Activated CD4-positive, CD25-positive, alpha-beta regulatory T cell treated with anti-CD3 and anti-CD28 coated beads, Interleukin-2, amount 50 U/mL, for 72 hours (primary cell): ENCODE results near the gene EPSTI1.
"Not testable (repeated sequence)": the region's sequence is repeated elsewhere in the genome, so short reads cannot be mapped to it uniquely, and the experiment has no call there.

Experiments used
- DNase-seq: peaks from one replicate; pipeline ENCODE4 v3.0.0; 2021

The EPSTI1 gene

GRCh38 chr13:42991898-42992763 lies at the start of gene EPSTI1:
EPSTI1 (minus strand) TSS chr13:42992241; CDS start chr13:42992165, 76 bp downstream.
- peak; percentile 74 for DNase-seq

GRCh38 chr13:43041369-43041921 lies 49.4 kb upstream of the EPSTI1 start:
- DNase-seq = no peak

DNA sequence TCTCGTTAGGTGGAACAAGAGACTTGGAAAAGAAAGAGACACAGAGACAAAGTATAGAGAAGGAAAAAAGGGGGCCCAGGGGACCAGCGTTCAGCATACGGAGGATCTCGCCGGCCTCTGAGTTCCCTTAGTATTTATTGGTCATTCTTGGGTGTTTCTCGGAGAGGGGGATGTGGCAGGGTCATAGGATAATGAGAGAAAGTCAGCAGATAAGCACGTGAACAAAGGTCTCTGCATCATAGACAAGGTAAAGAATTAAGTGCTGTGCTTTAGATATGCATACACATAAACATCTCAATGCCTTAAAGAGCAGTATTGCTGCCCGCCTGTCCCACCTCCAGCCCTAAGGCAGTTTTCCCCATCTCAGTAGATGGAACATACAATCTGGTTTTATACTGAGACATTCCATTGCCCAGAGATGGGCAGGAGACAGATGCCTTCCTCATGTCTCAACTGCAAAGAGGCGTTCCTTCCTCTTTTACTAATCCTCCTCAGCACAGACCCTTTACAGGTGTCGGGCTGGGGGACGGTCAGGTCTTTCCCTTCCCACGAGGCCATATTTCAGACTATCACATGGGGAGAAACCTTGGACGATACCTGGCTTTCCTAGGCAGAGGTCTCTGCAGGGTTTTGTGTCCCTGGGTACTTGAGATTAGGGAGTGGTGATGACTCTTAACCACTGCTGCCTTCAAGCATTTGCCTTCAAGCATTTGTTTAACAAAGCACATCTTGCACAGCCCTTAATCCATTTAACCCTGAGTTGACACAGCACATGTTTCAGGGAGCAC lies 48.7 kb upstream of the EPSTI1 start:
- DNase-seq = not testable (repeated sequence)

DNA sequence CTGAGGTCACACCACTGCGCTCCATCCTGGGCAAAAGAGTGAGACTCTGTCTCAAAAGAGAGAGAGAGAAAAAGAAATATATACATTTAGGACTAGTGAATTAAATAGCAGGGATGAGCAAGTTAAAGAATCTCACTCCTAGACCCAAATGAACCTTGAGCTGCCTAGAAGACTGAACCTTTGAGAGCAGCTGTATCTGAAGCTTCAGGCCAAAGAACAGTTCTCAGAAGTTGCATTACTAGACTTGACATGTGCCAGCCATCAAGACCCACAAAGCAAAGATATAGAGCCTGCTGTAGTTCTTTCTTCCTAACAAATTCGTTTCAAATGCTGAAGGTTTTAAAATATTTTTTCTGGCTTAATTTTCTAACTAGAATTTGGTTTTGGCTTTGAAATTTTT lies 47.9 kb upstream of the EPSTI1 start:
- DNase-seq = no peak

- DNase-seq = no peak
Measured at GRCh38 chr13:43036351-43037250, 44.6 kb upstream of the EPSTI1 start.

- DNase-seq = no peak
Measured at GRCh38 chr13:43033038-43033437, 41.0 kb upstream of the EPSTI1 start.

GRCh38 chr13:43031881-43032280 lies 39.8 kb upstream of the EPSTI1 start:
- no peak for DNase-seq

- DNase-seq = no peak
Measured at GRCh38 chr13:43030548-43030947, 38.5 kb upstream of the EPSTI1 start.

DNA sequence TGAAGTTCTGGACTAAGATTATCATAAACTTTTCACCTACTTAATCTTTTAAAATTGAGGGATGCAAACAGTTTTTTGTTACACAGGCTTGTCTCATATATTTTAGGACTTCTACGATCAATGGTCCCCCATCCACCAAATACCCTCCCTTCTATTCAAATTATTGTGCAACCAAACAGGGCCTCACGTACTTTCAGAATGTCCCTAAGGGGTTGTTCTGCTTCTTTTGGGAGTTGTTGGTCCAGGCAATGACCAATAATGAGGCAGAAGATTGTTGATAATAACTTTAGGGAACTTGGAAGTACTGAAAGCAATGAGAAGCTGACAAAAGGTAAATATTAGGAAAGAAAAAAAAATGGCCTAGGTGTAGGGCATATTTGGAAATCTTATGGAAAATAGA lies 34.2 kb upstream of the EPSTI1 start:
- DNase-seq = no peak

GRCh38 chr13:43023289-43023963 lies 31.4 kb upstream of the EPSTI1 start, which contains the start of gene DNAJC15:
DNAJC15 (plus strand) TSS chr13:43023586; CDS start chr13:43023627, 41 bp downstream.
- DNase-seq = peak; percentile 83

DNA sequence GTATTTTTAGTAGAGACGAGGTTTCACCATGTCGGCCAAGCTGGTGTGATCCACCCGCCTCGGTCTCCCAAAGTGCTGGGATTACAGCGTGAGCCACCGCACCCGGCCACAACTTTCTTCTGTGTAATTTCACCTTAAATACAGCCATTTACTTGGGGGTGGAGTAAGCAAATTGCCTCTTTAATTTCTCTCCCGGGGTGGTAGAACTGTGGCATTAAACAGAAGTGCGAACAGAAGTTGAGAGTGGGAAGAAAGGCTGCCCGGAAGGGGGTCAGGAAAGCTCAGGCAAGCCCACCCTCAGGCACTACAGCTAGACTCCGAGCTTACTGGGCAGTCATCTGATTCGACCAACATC lies 30.9 kb upstream of the EPSTI1 start:
- DNase-seq = no peak

DNA sequence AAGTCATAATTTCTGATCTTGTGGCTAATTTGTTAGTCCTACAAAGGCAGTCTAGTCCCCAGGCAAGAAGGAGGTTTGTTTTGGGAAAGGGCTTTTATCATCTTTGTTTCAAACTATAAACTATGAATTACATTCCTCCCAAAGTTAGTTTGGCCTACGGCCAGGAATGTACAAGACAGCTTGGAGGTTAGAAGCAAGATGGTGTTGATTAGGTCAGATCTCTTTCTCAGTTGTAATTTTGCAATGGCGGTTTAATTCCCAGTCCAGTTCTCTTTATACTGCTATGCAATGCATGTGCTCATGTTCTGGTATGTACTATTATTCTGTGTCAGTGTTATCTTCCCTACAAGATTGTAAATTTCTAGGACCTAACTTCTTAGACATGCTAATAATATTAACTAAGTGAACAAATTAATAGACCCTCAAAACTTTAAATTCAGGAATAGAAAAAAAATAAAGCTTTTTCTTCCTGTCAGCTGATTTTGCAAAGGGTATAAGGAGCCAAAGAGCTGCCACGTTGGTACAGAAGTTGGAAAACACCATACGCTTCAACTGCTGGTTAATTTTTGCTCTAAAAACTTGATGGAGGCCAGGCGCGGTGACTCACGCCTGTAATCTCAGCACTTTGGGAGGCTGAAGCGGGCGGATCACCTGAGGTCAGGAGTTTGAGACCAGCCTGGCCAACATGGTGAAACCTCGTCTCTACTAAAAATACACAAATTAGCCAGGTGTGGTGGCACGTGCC lies 30.1 kb upstream of the EPSTI1 start:
- no peak for DNase-seq

- DNase-seq = no peak
Measured at GRCh38 chr13:43020794-43021193, 28.8 kb upstream of the EPSTI1 start.

GRCh38 chr13:43019811-43020210 lies 27.8 kb upstream of the EPSTI1 start:
- DNase-seq = no peak

DNA sequence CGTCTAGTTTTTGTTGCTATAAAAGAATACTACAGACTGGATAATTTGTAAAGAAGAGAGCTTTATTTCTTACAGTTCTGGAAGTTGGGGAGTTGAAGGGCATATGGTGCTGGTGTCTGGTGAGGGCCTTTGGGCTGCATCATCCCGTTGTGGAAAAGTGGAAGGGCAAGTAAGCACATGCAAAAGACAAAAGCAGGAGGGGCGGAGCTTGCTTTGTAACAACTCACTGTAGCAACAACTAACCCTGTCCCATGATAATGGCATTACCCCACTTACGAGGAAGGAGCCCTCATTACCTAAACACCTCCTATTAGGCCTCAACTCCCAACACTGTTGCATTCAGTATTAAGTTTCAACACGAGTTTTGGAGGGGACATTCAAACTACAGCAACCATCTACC lies 24.2 kb upstream of the EPSTI1 start:
- no peak for DNase-seq

DNA sequence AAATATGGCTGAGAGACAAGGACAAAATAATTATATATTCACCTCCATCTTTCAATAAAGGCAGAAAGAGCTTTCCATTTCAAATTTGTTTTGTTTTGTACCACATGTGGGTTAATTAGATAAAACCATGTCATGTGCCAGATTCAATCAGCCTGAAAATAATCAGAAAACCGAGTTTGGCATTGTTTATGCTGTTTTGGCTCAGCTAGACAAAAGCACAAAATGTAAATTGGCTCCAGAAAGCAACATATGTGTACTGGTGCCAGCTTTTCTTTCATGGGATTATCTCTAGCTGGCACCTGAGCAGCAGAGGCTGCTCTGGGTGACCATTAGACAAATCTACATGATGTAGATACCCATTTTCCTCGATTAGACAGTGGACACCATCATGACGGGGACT lies 22.1 kb upstream of the EPSTI1 start:
- no peak for DNase-seq

GRCh38 chr13:43009506-43009905 lies 17.5 kb upstream of the EPSTI1 start:
- DNase-seq = no peak

- no peak for DNase-seq
Measured at GRCh38 chr13:43008596-43008995, 16.6 kb upstream of the EPSTI1 start.

GRCh38 chr13:43006893-43007631 lies 15.0 kb upstream of the EPSTI1 start:
- DNase-seq = no peak

GRCh38 chr13:43005460-43006236 lies 13.6 kb upstream of the EPSTI1 start:
- DNase-seq = no peak
